GM12878 (cell line): Measurements from ENCODE around the gene SIN3B. TPM values are rescaled to one million over a fixed set of nuclear protein-coding genes. Genes with fewer than 3 reads are reported as not detected.

Experiments
- ATAC-seq: fragments of 200-7000 bp; cut with Tn5 transposase; 3 replicates; pipeline ENCODE4 v1.9.1; 2020; ENCODE audit warnings: mild to moderate bottlenecking, moderate library complexity
- BruUV-seq: library from RNA; stranded (reverse); fragments of 400-500 nt; replicated peaks from 2 replicates; lab custom pipeline; 2021; lab: Mats Ljungman, UMichigan
- CTCF ChIA-PET: fragments of 300-600 bp; sonication (Branson Sonifier 250); formaldehyde crosslinking; extraction: SDS; loops from one replicate; lab custom pipeline; 2021; ENCODE audit warnings: inconsistent platforms; lab: Yijun Ruan, JAX
- POLR2A ChIA-PET: fragments of 350-600 bp; formaldehyde crosslinking; extraction: SDS; loops from one replicate; lab custom pipeline; 2021; ENCODE audit warnings: inconsistent platforms; lab: Charles Lee
- RAD21 ChIA-PET: fragments of 300-600 bp; sonication (Branson Sonifier 250); formaldehyde crosslinking; loops from one replicate; lab custom pipeline; 2023; ENCODE audit warnings: antibody characterized with exemption; ENCODE audit not compliant: unreplicated experiment; lab: Charles Lee
- SMC1A ChIA-PET: fragments of 300-600 bp; sonication (Branson Sonifier 250); formaldehyde crosslinking; loops from one replicate; lab custom pipeline; 2023; ENCODE audit not compliant: unreplicated experiment, uncharacterized antibody; lab: Charles Lee
- DNase-seq: peaks from one replicate; pipeline ENCODE4 v3.0.0-alpha.2; 2011; ENCODE audit warnings: low read depth, low spot score
- FAIRE-seq: peaks from 3 replicates; lab custom pipeline; 2011; peaks lifted over from hg19 to GRCh38; lab: Jason Lieb, UNC
- H2AFZ ChIP-seq: 2 replicates; pipeline ENCODE4 v1.6.0; 2011; ENCODE audit warnings: low read depth, low read length, control low read depth; ENCODE audit not compliant: control insufficient read depth
- H3K27ac ChIP-seq: 2 replicates; pipeline ENCODE4 v1.5.1; 2011; ENCODE audit warnings: control low read depth; ENCODE audit not compliant: control insufficient read depth, insufficient read depth
- H3K27me3 ChIP-seq, 2 experiments: replicated peaks in 1 of 2; 2 replicates each; pipeline versions ENCODE4 v1.6.0 to v1.6.1; 2011; ENCODE audit warnings: low read length in 1 of 2; ENCODE audit not compliant: control insufficient read depth in 2 of 2, insufficient read depth in 2 of 2
- H3K36me3 ChIP-seq, 2 experiments: 2 replicates each; pipeline ENCODE4 v1.5.1; 2011; ENCODE audit warnings: low read length in 1 of 2; ENCODE audit not compliant: control insufficient read depth in 2 of 2, insufficient read depth in 2 of 2
- H3K4me1 ChIP-seq: 2 replicates; pipeline ENCODE4 v1.6.1; 2011; ENCODE audit warnings: mild to moderate bottlenecking, low read length, moderate library complexity, mixed read lengths; ENCODE audit not compliant: control insufficient read depth, insufficient read depth
- H3K4me2 ChIP-seq: 2 replicates; pipeline ENCODE4 v1.6.0; 2011; ENCODE audit warnings: control low read depth; ENCODE audit not compliant: control insufficient read depth, insufficient read depth
- H3K4me3 ChIP-seq: fragments of 200-600 bp; sonication (generic); 2 replicates; pipeline ENCODE4 v1.5.1; 2016
- H3K79me2 ChIP-seq: 2 replicates; pipeline ENCODE4 v1.6.0; 2011; ENCODE audit warnings: low read length; ENCODE audit not compliant: control insufficient read depth, insufficient read depth
- H3K9ac ChIP-seq: 2 replicates; pipeline ENCODE4 v1.8.0; 2011; ENCODE audit warnings: low read length, control low read depth, mixed read lengths; ENCODE audit not compliant: control insufficient read depth, insufficient read depth
- H3K9me3 ChIP-seq: replicated peaks from 3 replicates; pipeline ENCODE4 v1.5.1; 2011; ENCODE audit warnings: mild to moderate bottlenecking, low read length; ENCODE audit not compliant: control insufficient read depth, insufficient read depth
- H4K20me1 ChIP-seq: 2 replicates; pipeline ENCODE4 v1.6.0; 2011; ENCODE audit not compliant: control insufficient read depth, insufficient read depth
- IRF3 ChIP-seq: fragments of 450-650 bp; IDR thresholded peaks from 2 replicates; pipeline ENCODE4 v1.6.1; 2014; ENCODE audit warnings: mild to moderate bottlenecking
- MEF2A ChIP-seq: IDR thresholded peaks from 2 replicates; pipeline ENCODE4 v1.6.1; 2011; ENCODE audit warnings: low read depth, mild to moderate bottlenecking, low read length, moderate library complexity; ENCODE audit not compliant: insufficient read depth
- NR2F1 ChIP-seq: fragments of 450-650 bp; conservative IDR thresholded peaks from 2 replicates; pipeline ENCODE4 v1.6.1; 2017; ENCODE audit warnings: mild to moderate bottlenecking
- PAX5 ChIP-seq: IDR thresholded peaks from 2 replicates; pipeline ENCODE4 v1.6.1; 2011; ENCODE audit warnings: low read depth, low read length, borderline replicate concordance
- RAD51 ChIP-seq: fragments of 450-650 bp; IDR thresholded peaks from 2 replicates; pipeline ENCODE4 v1.6.1; 2016; ENCODE audit warnings: moderate library complexity, mild to moderate bottlenecking, inconsistent platforms
- WRNIP1 ChIP-seq: IDR thresholded peaks from 2 replicates; pipeline ENCODE4 v1.6.1; 2011; ENCODE audit warnings: low read depth, low read length, improper control_type of control experiment, borderline replicate concordance
- WGBS: methylation state at CpG from one replicate; pipeline ENCODE4 v1.1.6; 2016; ENCODE audit warnings: low lambda C conversion rate; ENCODE audit not compliant: insufficient replicate concordance, insufficient coverage; ENCODE audit errors: missing lambda C conversion rate; 5-methylcytosine and 5-hydroxymethylcytosine counted together
- in situ Hi-C: fragments of 300-500 bp; cut with MboI; formaldehyde crosslinking; loops from 9 replicates; pipeline ENCODE4 v1.14.3; 2018; ENCODE audit warnings: mixed read lengths
- intact Hi-C: fragments of 100-400 bp; cut with micrococcal nuclease; formaldehyde crosslinking; loops from one replicate; pipeline ENCODE4 v1.14.2; 2022; ENCODE audit not compliant: unreplicated experiment
- polyA plus RNA-seq, 11 experiments: library from polyadenylated mRNA; depleted of rRNA in 4 of 11; unstranded in 6 of 11; stranded (reverse) in 5 of 11; fragments of >200 nt; fragmentation: Nextera tagmentation in 4 of 11; fragmentation: Illumina TruSeq in 1 of 11; extraction: Ambion mirVana in 4 of 11; extraction: Trizol in 1 of 11; gene quantifications; 1 replicate in 1 of 11; 2 replicates in 10 of 11; pipeline versions ENCODE4 v1.2.1 to v1.2.3, GENCODE V29; 2011 to 2016; ENCODE audit warnings: inconsistent platforms in 2 of 11, missing spikeins in 2 of 11, low read depth in 1 of 11
- total RNA-seq, 4 experiments: library from RNA; depleted of rRNA in 3 of 4; stranded (reverse); fragments of >200 nt in 3 of 4; fragmentation: Illumina TruSeq in 1 of 4; extraction: Trizol in 1 of 4; gene quantifications; 2 replicates each; pipeline versions ENCODE4 v1.2.1 to v1.2.3, GENCODE V29; 2013 to 2021
- TF ChIP-seq, protein P1 (sequence below): fragments of 150-350 bp; IDR thresholded peaks from 2 replicates; pipeline ENCODE4 v1.6.1; 2016; ENCODE audit warnings: low read depth, low read length
- TF ChIP-seq, protein P2 (sequence below): fragments of 450-650 bp; IDR thresholded peaks from 2 replicates; pipeline ENCODE4 v1.6.1; 2017; ENCODE audit warnings: mild to moderate bottlenecking

SIN3B gene
- total and polyA plus RNA-seq, 10 of the 15 experiments (the other 5 are each of a cell fraction or from before 2014, with no cell fraction given) = 0.68 to 34.5 (median 15.8) TPM

- TF ChIP-seq, protein P1, sequence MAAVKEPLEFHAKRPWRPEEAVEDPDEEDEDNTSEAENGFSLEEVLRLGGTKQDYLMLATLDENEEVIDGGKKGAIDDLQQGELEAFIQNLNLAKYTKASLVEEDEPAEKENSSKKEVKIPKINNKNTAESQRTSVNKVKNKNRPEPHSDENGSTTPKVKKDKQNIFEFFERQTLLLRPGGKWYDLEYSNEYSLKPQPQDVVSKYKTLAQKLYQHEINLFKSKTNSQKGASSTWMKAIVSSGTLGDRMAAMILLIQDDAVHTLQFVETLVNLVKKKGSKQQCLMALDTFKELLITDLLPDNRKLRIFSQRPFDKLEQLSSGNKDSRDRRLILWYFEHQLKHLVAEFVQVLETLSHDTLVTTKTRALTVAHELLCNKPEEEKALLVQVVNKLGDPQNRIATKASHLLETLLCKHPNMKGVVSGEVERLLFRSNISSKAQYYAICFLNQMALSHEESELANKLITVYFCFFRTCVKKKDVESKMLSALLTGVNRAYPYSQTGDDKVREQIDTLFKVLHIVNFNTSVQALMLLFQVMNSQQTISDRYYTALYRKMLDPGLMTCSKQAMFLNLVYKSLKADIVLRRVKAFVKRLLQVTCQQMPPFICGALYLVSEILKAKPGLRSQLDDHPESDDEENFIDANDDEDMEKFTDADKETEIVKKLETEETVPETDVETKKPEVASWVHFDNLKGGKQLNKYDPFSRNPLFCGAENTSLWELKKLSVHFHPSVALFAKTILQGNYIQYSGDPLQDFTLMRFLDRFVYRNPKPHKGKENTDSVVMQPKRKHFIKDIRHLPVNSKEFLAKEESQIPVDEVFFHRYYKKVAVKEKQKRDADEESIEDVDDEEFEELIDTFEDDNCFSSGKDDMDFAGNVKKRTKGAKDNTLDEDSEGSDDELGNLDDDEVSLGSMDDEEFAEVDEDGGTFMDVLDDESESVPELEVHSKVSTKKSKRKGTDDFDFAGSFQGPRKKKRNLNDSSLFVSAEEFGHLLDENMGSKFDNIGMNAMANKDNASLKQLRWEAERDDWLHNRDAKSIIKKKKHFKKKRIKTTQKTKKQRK = no peak
Observed at GRCh38 chr19:16886305-16886880, 57.2 kb downstream of the SIN3B start (continued).

DNA sequence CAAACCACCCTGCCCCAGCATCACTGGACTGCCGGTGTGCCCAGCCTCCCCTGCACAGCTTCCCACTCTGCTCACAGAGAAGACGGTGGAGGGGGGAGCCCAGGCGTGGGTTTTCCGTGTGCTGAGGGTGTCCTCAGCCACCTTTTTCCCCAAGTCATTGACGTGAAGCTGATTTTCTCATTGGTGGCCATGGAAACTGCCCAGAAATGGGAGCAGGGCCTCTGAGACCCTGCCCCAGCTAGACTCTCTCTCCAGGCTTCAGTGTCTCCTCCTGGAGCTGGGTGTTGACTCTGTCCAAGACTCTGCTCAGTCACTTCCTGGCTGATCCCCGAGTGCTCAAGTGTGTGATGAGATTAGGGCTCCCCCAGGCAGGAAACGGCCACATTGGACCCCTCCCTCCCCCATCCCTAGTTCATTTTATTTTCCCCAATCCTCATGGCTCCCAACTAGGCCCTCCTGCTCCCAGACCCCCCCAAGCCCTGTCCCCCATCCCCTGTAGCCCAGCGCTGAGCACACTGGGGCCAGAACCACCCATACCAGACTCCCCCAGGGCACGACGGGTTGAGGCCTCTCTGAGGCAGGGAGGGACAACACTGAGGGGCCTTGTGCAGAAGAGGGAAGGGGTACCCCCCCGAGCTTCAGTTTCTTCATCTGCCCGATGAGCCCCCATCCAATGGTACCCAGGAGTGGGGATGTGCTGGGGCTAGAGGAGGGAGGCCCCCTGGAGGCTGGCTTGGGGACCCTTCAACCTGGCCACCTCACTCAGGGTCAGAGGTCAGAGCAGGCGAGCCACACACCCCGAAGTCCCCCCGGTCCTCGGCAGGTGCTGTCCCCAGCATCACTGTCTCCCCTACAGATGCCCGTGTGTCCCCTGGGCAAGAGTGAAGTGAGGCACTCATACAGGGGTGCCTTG is 58.4 kb downstream of the SIN3B start:
- no TSS peak for BruUV-seq
- 53% methylated on average over 17 of the region's 17 CpGs for WGBS
- H3K9me3 ChIP-seq = peaks cover under 1% of the 10 kb centered on the region; the same call in 1 of the 3 replicates
- H3K4me2 ChIP-seq = peak overlapping the region; percentile 79; the same call in 1 of the 2 replicates
- intact Hi-C loops = no loop called here
- H3K4me1 ChIP-seq = peaks cover 21% of the 10 kb centered on the region
- H3K4me3 ChIP-seq = no peak overlapping the region
- H3K27ac ChIP-seq = peak overlapping the region; percentile 66; the same call in 1 of the 2 replicates
- CTCF ChIA-PET = interaction anchor here (0.6 to 1.1 kb wide), 2 partner anchors 115 to 1796 kb away, joined by 3 read pairs; no protein-coding TSS in a partner anchor
- no peaks in the 10 kb centered on the region for H3K27me3 ChIP-seq
- in situ Hi-C loops = no loop called here
- ATAC-seq = no peak
- H2AFZ ChIP-seq = peak overlapping the region; percentile 15; the same call in 1 of the 2 replicates
- POLR2A ChIA-PET = no interaction called here
- SMC1A ChIA-PET = no interaction called here
- no peak for DNase-seq
- RAD21 ChIA-PET = no interaction called here
- no peaks in the 10 kb centered on the region for H3K79me2 ChIP-seq
- no peak overlapping the region for H3K9ac ChIP-seq
- FAIRE-seq = no peak
- TF ChIP-seq, protein P2, sequence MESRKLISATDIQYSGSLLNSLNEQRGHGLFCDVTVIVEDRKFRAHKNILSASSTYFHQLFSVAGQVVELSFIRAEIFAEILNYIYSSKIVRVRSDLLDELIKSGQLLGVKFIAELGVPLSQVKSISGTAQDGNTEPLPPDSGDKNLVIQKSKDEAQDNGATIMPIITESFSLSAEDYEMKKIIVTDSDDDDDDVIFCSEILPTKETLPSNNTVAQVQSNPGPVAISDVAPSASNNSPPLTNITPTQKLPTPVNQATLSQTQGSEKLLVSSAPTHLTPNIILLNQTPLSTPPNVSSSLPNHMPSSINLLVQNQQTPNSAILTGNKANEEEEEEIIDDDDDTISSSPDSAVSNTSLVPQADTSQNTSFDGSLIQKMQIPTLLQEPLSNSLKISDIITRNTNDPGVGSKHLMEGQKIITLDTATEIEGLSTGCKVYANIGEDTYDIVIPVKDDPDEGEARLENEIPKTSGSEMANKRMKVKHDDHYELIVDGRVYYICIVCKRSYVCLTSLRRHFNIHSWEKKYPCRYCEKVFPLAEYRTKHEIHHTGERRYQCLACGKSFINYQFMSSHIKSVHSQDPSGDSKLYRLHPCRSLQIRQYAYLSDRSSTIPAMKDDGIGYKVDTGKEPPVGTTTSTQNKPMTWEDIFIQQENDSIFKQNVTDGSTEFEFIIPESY = no peak
- TF ChIP-seq, protein P1 = no peak
- TF ChIP-seq MEF2A = no peak
- no peak for TF ChIP-seq WRNIP1
- no peak for TF ChIP-seq IRF3
- TF ChIP-seq RAD51 = no peak
- TF ChIP-seq NR2F1 = 0 out of 2 replicates have a peak, but pooled peaks have one; percentile 27
- TF ChIP-seq PAX5 = no peak
- H4K20me1 ChIP-seq = no peaks in the 10 kb centered on the region
- H3K36me3 ChIP-seq = no peaks in the 10 kb centered on the region
